Omental fat pad (tissue), 4 donors: ENCODE results near the gene SYTL2. TPM values are rescaled to one million over a fixed set of nuclear protein-coding genes. Genes with fewer than 3 reads are reported as not detected.

Source experiments
- ATAC-seq: fragments of 150-250 bp; one replicate; pipeline ENCODE4 v1.9.1; 2016; ENCODE audit warnings: mild to moderate bottlenecking, moderate library complexity; ENCODE audit not compliant: low FRiP score
- DNase-seq: peaks from one replicate; pipeline ENCODE4 v3.0.0-alpha.2; 2019; ENCODE audit warnings: low spot score
- CTCF ChIP-seq, 3 donors: fragments of 450-650 bp; IDR thresholded peaks; one replicate each; pipeline ENCODE4 v1.5.1; 2016 to 2017; ENCODE audit warnings: antibody characterized with exemption in 3 of 3, mild to moderate bottlenecking in 3 of 3, moderate library complexity in 2 of 3
- total RNA-seq, 4 donors: library from RNA; depleted of rRNA; stranded (reverse); fragments of >200 nt; gene quantifications; one replicate each; pipeline ENCODE4 v1.1.0, GENCODE V29; 2016

SYTL2 gene
- total RNA-seq, 4 donors from 2014 or later = 14.3 to 33.9 (median 17.8) TPM

GRCh38 chr11:85805387-85805786, 5.6 kb downstream of the SYTL2 start:
- no peak for TF ChIP-seq CTCF (IDR thresholded peaks at IDR 0.05)
- DNase-seq (no peak), ATAC-seq (no peak)

GRCh38 chr11:85803920-85804319, 7.0 kb downstream of the SYTL2 start:
- ATAC-seq = no peak
- DNase-seq = no peak
- TF ChIP-seq CTCF (IDR thresholded peaks at IDR 0.05) = no peak

- DNase-seq (no peak), ATAC-seq (no peak)
- TF ChIP-seq CTCF (IDR thresholded peaks at IDR 0.05) = no peak
Measured at GRCh38 chr11:85803303-85803702, 7.6 kb downstream of the SYTL2 start.

DNA sequence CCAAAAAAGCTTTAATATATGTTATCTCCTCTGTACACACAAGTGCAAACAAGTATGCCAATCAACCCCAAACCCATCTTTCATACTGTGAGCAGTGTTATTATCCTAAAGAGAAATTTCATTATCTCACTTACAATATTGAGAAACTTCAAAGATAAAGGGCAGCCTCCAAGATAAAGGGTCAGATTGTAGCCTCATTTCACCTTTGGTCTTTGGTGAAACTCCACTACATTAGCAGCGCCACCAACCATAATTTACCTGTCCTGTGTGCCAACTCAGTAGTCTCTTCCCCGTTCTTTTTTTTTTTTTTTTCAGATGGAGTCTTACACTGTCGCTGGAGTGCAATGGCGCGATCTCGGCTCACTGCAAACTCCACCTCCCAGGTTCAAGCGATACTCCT, 9.4 kb downstream of the SYTL2 start:
- no peak for ATAC-seq
- no peak for TF ChIP-seq CTCF (IDR thresholded peaks at IDR 0.05)
- no peak for DNase-seq

DNA sequence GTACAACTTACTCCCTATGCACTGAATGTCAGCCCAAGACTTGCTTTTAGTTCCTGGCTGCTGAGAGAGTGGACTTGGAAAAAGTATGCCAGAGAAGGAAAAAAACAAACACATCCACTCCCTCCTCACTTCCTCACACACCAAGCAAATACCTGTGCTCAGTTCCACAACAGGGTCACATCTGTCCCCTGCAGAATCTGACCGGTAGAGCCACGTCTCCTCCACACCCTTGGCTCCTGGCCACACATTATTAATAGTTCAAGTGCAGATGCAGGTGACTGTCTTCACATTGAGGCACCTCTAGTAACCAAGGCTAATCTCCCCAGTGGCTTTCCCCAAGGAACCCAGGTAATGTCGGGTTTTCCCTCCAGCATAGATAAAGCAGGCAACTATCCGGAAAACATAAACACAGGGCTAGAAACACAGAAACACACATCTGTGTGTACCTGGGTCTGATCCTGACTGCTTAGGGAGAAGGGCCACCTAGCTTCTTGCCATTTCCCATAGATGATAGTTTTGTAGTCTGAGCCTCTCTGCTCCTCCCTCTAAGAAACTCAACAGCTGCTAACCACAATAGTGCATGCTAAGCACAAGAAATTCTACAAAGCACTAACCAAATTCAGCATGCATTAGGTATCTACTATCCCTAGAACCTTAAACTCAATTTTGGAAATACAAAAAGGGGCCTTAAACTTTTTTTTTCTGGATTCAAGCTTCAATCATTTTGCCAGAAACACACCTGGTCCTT, 10.2 kb downstream of the SYTL2 start:
- no peak for DNase-seq
- no peak for TF ChIP-seq CTCF (IDR thresholded peaks at IDR 0.05)
- ATAC-seq = no peak

DNA sequence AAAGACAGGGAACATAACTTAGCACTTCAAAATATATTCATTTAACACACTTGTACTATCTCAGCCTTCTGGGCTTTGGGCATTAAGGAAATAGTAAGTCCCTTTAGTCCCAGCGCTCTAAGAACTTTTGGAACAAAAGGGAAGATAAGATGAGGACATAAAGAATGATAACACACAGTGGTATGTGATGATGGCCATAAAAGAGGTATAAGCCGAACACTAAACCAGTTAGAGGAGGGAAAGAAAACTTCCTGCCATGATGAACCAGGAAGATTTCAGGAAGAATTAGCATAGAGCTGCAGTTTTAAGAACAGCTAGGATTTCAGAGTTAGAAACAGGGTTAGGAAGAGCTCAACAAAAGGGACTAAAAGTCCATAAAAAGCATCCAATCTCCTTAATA, 11.8 kb downstream of the SYTL2 start:
- no peak for ATAC-seq
- TF ChIP-seq CTCF (IDR thresholded peaks at IDR 0.05) = no peak
- no peak for DNase-seq

- no peak for DNase-seq
- ATAC-seq = no peak
Measured at GRCh38 chr11:85798361-85798760, 12.6 kb downstream of the SYTL2 start.

More at GRCh38 chr11:85798361-85798760, 12.6 kb downstream of the SYTL2 start:
- TF ChIP-seq CTCF (IDR thresholded peaks at IDR 0.05) = no peak
